Sigmoid colon (tissue), 3 donors: ENCODE measurements around the gene IHH.

Source experiments
- POLR2A ChIP-seq, 2 donors: fragments of 450-650 bp; IDR thresholded peaks; one replicate each; pipeline ENCODE4 v1.6.1; 2016; ENCODE audit warnings: antibody characterized with exemption in 2 of 2, mild to moderate bottlenecking in 2 of 2, moderate library complexity in 2 of 2
- TF ChIP-seq, protein P1 (sequence below), 4 experiments: fragments of 450-650 bp in 3 of 4; fragments of 200-600 bp in 1 of 4; IDR thresholded peaks; one replicate each; pipeline ENCODE4 v1.5.1; 2016 to 2019; ENCODE audit warnings: antibody characterized with exemption in 4 of 4, mild to moderate bottlenecking in 3 of 4, moderate library complexity in 2 of 4

DNA sequence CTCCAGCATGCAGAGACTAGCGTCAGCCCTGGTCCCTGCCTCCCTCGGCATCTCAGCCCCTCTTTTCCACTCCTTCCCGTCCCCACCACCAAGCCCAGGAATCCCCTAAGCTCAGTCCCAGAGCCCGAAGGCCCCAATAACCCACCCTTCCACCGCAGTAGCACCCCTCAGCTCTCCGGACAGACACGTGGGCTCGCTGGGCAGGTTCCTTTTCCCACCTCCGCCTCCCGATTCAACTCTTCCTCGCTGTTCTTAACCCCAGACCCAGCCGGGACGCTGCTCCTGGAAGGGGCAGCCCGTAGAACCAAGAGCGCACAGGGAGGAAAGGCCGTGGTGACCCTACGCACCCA lies 1.4 kb downstream of the IHH start:
- TF ChIP-seq, protein P1, sequence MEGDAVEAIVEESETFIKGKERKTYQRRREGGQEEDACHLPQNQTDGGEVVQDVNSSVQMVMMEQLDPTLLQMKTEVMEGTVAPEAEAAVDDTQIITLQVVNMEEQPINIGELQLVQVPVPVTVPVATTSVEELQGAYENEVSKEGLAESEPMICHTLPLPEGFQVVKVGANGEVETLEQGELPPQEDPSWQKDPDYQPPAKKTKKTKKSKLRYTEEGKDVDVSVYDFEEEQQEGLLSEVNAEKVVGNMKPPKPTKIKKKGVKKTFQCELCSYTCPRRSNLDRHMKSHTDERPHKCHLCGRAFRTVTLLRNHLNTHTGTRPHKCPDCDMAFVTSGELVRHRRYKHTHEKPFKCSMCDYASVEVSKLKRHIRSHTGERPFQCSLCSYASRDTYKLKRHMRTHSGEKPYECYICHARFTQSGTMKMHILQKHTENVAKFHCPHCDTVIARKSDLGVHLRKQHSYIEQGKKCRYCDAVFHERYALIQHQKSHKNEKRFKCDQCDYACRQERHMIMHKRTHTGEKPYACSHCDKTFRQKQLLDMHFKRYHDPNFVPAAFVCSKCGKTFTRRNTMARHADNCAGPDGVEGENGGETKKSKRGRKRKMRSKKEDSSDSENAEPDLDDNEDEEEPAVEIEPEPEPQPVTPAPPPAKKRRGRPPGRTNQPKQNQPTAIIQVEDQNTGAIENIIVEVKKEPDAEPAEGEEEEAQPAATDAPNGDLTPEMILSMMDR (IDR thresholded peaks at IDR 0.05), result no peak
- no peak for TF ChIP-seq POLR2A (IDR thresholded peaks at IDR 0.05)
